Left cardiac atrium (tissue), 4 donors: ENCODE measurements around the gene SLCO2A1. TPM values are rescaled to one million over a fixed set of nuclear protein-coding genes. Genes with fewer than 3 reads are reported as not detected.

ENCODE experiments used
- ATAC-seq, 2 donors: fragments of 200-7000 bp; cut with Tn5 transposase; one replicate each; pipeline ENCODE4 v1.9.1; 2020; ENCODE audit warnings: mild to moderate bottlenecking in 2 of 2, moderate library complexity in 2 of 2
- DNase-seq: peaks from one replicate; pipeline ENCODE4 v3.0.0-alpha.2; 2020
- intact Hi-C, 2 donors: fragments of 100-400 bp; cut with DNase I; formaldehyde crosslinking; loops; one replicate each; pipeline versions ENCODE4 v1.14.1 to v1.15.1; 2022 to 2023
- total RNA-seq, 2 donors: library from RNA; stranded (reverse); fragmentation: NEBNext Ultra II Directional; extraction: Animal tissue kit (Norgen Biotek cat#: 25700); gene quantifications; one replicate each; pipeline ENCODE4 v1.2.1, GENCODE V29; 2021
- donor health status: DM: no; HTN: yes; CAD: no.
- donor health status: DM: no; HTN: yes; CAD: no; lungs with severe emphysema.
- donor health status: DM: yes; HTN: yes; CAD: no.
- donor health status: Dilated cardiomyopathy.

The SLCO2A1 gene
- total RNA-seq, 2 donors from 2014 or later: 15.4 to 67.6 TPM

DNA sequence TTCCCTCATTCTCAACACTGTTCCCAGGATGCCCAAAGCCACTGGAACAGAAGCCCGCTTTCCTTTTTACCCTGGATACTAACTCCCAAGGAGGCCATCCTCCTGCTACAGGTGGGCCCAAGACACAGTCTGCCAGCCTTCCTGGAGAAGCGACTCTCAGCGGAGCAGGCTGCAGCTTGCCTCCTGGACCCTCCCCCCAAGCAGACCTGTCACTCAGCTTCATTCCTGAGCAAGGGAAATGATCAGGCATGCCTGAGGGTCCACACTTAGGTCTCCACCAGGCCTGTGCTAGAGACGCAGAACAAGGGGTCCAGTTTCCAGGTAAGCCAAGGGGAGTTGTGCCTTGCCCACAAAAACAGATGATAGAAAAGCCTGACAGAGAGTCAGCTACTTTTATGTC is 62.8 kb downstream of the SLCO2A1 start:
- intact Hi-C loops: no loop called here
- DNase-seq: no peak
- ATAC-seq: no peak

GRCh38 chr3:133965906-133966305 is 63.8 kb downstream of the SLCO2A1 start:
- no peak for ATAC-seq
- intact Hi-C loops: no loop called here
- no peak for DNase-seq

- DNase-seq (no peak), ATAC-seq (no peak)
- intact Hi-C loops: no loop called here
These were observed 64.6 kb downstream of the SLCO2A1 start for GRCh38 chr3:133965013-133965570.

GRCh38 chr3:133964547-133964946 is 65.2 kb downstream of the SLCO2A1 start:
- intact Hi-C loops: no loop called here
- no peak for ATAC-seq
- DNase-seq: no peak

DNA sequence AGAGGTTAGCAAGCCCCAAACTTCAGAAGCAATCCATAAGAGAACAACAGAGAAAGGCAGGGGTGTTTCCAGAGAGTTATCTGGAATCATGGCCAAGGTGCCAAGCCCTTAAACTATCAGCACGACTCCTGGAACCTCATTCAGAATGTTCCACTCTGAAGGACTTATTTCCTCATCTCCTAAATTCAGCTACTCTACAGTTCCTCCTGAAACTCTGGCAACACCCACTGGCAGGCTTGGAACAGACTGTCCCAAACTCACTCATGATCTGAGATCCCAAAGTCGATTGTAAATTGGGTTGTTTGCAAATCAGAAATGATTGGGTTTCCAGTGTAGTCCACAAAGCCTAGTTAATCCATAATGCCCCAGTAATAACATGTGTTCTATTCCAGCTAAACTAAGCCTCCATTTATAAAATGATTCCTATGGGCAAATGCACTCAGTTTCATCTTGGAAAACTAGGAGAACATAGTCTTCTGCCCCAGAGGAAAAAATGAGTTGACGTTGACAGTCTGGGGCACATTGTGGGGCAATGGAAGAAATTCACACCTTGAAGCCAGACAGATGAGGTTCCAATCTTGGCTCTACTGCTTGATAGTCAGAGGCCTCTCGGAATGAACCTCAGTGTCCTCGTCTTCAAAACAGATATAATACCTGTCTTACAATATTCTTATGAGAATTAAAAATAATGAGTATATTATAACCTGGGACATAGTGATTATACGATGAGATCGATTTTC is 65.9 kb downstream of the SLCO2A1 start:
- DNase-seq (no peak), ATAC-seq (no peak)
- intact Hi-C loops: no loop called here

GRCh38 chr3:133962849-133963248 is 66.9 kb downstream of the SLCO2A1 start:
- DNase-seq: no peak
- intact Hi-C loops: no loop called here
- peak in 1 of 2 donors; percentile 31 for ATAC-seq

DNA sequence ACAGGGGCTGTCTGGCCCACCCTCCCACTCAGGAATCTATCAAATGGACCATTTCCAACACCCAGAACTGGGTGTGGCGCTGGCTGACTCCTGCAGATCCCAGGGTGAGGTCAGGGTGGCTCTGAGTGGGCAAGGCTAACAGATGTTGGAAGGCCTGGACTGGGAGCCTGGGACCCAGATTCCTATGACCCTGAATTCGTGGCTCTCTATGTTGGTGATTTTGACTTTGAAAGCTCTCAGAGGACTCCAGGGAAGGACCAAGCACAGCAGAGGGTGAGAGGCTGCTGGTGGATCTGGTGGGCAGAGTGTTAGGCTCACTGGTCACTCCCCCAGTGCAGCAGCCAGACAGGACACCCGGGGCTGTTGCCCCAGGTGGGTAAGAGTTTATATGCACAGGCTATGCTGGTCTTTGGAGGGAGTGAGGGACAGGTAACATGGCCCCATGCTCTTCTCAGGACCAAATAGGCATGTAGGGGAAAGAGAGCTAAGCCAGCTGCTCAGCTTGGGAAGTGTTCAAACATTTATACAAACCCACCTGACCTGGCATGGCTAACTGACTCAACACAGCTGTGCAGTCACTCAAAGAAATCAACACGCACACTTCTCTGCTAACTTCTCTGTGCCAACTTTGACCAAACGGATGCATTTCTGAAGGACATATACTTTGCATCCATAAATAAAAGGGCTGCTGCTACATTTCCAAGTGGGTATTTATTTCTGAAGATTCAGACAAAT is 71.5 kb downstream of the SLCO2A1 start:
- no peak for ATAC-seq
- no peak for DNase-seq
- intact Hi-C loops: no loop called here

GRCh38 chr3:133956982-133957381 is 72.7 kb downstream of the SLCO2A1 start:
- intact Hi-C loops: no loop called here
- no peak for ATAC-seq
- DNase-seq: no peak

GRCh38 chr3:133956353-133956752 is 73.4 kb downstream of the SLCO2A1 start:
- intact Hi-C loops: no loop called here
- ATAC-seq (no peak), DNase-seq (peak; percentile 53)

DNA sequence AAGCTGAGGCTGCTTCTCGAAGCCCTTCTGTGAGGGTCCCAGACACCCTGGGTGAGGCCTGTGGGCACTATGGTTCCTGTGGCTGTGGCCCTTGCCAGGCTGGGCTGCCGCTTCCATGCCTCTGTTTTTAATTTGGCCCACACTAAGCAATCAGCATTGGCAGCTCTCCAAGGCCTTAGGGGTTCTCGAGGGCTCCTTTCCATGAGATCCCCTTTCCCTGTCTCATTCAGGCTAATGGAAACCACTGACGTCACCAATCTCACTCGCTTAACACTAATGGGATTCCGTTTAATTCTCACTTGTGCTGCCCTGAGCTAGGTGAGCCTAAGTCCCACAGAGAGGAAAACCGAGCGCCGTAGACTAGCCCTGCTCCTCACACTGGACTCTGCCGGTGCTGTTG is 73.8 kb downstream of the SLCO2A1 start:
- DNase-seq (no peak), ATAC-seq (no peak)
- intact Hi-C loops: no loop called here

DNA sequence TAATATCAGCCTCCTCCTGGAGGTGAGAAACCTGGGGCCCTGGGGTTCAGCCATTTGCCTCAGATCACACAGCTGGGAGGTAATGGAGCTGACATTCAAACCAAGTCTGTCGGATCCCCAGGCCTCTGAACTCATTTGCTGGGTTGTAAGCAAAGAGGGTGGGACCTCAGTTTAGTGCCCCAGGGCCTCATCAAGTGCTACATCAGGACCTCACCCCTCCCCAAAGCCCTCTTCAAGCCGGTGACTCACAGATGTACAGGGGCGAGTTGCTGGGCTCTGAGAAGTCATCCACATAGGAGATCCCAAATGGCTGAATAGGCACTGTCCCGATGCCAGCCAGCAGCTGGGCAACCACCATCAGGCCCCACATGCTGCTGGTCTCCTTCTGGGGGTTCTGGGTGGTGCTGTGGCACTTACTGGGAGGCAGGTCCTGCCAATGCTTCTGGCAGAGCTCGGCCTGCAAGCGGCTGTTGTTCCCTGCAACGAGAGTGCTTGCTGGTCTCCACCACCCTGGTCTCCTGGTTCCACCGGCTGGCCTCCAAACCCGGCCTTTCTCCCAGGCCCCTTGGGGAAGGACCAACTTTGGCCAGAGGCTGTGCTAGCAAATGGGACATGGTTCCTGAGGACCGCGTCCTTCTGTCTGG is 74.9 kb downstream of the SLCO2A1 start:
- DNase-seq (no peak), ATAC-seq (no peak)
- intact Hi-C loops: no loop called here

- intact Hi-C loops: no loop called here
- ATAC-seq (no peak), DNase-seq (no peak)
These were observed 76.4 kb downstream of the SLCO2A1 start for GRCh38 chr3:133953297-133953696.

GRCh38 chr3:133949438-133949837 is 80.3 kb downstream of the SLCO2A1 start:
- ATAC-seq (peak in 1 of 2 donors; percentile 51), DNase-seq (no peak)
- intact Hi-C loops: no loop called here

GRCh38 chr3:133948996-133949395 is 80.7 kb downstream of the SLCO2A1 start:
- intact Hi-C loops: no loop called here
- no peak for ATAC-seq

DNA sequence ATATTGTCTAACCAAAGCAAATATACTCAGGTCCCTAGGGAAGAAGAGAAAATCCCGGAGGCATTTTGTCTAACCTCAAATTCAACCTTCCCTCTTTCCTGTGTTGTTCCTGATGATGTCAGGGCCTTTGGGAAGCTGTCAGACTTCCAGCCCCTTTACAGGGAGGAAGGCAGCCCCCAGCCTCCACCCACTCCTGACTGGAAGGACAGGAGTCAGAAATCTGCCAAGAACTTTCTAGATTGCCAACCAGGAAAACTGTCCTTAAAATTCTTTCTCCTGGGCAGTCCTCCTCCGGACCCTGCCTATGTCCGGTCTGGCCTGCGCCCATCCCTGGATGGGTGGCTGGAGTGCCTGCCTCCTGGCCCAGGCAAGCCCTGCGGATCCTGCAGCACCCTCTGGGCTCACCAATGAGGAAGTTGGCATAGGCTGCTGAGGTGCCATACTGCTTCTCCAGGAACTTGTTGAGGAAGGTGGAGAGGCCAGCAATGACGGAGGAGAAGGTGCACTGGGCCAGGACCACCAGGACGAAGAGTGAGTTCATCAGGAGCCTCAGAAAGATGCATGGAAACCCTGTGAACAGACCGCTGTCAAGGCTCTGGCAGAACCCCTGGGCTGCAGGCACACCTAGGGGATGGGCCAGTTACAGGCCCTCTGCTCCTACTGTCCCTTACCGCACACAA is 81.5 kb downstream of the SLCO2A1 start:
- ATAC-seq (peak in 1 of 2 donors; percentile 31), DNase-seq (peak; percentile 30)
- intact Hi-C loops: no loop called here

More at GRCh38 chr3:133948996-133949395, 80.7 kb downstream of the SLCO2A1 start:
- DNase-seq: no peak

DNA sequence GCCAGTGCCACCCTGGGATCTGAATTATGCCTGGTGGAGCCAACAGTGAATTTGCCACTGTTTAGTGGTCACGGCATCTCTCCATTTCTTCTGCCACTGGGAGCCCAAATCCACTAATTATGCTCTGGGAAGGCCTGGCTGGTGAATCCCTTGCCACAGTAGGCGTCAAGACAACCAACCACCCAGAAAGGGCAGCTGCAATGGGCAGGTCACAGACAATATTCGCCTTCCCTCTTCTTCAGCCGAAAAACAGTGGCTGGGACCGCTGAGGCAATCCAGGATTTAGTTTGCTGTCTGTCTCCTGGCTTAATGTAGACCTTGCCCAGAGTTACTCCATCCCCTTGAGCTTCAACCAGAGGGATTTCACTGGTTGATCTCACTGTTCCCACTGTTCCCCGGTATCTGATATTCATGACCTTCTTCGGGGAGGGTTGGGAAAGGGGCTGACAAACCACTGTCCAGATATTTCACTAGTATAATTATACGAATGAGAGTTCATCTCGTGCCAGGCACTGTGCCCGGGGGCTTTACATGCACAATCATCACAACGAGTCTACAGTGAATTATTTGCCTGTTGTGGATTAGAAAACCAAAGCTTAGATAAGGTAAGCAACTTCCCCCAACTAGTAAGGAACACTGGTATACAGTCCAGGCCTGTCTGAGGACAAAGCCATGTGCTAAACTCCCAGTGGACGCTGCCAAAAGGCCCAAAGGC is 84.2 kb downstream of the SLCO2A1 start:
- ATAC-seq (no peak), DNase-seq (no peak)
- intact Hi-C loops: no loop called here

DNA sequence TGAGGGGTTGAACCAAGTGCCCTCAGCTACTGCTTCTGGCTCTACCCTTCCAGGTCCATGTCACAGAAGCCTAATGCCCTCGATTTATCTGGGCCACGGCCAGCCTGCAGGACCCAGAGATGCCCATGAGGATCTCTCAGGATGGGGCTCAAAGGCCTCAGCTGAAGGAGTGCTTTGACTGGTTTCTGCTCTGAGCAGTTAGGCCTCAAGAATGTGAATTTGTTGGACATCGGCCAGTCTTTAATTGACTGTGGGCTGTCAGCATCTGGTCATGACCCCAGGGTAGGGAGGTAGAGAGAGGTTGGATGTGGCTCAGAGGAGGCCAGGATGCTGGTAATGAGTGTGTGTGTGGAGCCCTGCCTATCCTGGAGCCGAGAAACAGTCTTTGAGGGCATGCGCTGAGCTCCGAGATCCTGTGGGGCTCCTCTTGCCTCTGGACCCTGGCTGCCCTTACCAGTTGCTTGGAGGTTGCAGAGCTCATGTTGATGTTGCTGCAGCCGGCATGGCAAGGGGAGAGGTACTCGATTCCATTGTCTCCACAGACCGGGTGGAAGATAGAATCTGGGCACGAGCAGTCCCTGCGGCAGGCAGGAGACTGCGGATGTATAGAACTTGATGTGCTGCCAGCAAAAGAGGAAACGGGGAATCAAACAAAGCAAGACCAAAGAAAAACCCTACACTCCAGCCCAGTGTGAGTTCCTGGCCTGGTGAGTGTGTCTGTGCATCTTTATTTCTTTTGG is 84.9 kb downstream of the SLCO2A1 start:
- ATAC-seq (peak; percentile 34 to 38), DNase-seq (peak; percentile 63)
- intact Hi-C loops: loop anchor here in 1 of 2 donors (5.0 kb wide), 1 partner anchor 203 kb away; no protein-coding TSS in a partner anchor

GRCh38 chr3:133944181-133944580 is 85.5 kb downstream of the SLCO2A1 start:
- intact Hi-C loops: loop anchor here in 1 of 2 donors (5.0 kb wide), 1 partner anchor 202 kb away; no protein-coding TSS in a partner anchor
- ATAC-seq (no peak), DNase-seq (no peak)
